Measurements from ENCODE around the gene PARK7.

DNA sequence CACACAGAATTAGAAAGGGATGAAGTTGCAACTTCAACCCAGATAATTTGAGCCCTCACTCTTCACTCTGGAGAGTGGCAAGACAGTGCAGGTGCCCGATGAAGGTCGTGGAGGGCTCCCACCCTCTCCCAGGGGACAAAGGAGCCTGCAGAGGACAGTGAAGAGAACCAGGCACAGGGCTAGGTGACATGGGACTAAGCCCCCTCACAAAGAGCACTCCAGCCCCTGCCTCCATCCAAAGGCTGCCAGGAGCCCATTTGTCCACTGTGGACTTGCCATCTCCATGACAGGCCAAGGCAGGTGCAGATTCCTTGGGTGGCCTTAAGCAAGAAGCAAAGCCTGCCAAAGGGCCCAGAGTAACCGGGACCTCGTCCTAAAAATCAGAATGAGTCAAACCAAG is 49.5 kb downstream of the PARK7 start:
- TF ChIP-seq, protein P1, sequence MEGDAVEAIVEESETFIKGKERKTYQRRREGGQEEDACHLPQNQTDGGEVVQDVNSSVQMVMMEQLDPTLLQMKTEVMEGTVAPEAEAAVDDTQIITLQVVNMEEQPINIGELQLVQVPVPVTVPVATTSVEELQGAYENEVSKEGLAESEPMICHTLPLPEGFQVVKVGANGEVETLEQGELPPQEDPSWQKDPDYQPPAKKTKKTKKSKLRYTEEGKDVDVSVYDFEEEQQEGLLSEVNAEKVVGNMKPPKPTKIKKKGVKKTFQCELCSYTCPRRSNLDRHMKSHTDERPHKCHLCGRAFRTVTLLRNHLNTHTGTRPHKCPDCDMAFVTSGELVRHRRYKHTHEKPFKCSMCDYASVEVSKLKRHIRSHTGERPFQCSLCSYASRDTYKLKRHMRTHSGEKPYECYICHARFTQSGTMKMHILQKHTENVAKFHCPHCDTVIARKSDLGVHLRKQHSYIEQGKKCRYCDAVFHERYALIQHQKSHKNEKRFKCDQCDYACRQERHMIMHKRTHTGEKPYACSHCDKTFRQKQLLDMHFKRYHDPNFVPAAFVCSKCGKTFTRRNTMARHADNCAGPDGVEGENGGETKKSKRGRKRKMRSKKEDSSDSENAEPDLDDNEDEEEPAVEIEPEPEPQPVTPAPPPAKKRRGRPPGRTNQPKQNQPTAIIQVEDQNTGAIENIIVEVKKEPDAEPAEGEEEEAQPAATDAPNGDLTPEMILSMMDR (IDR thresholded peaks at IDR 0.05) = no peak
- TF ChIP-seq POLR2A (IDR thresholded peaks at IDR 0.05) = no peak

All from uterus (tissue), 2 donors.